Type B pancreatic cell (in vitro differentiated cells): Measurements from ENCODE around the gene LGMN. TPM values are rescaled to one million over a fixed set of nuclear protein-coding genes. Genes with fewer than 3 reads are reported as not detected.
A peak's percentile ranks its signal among the peaks of the same experiment; 100 is the strongest.

ENCODE experiments used
- DNase-seq: peaks from one replicate; pipeline ENCODE4 v3.0.0; 2021; ENCODE audit warnings: mixed read lengths; ENCODE audit not compliant: unreplicated experiment; ENCODE audit errors: extremely low spot score
- H3K27ac Mint-ChIP-seq: 2 replicates; pipeline ENCODE4 v1.8.0; 2021; ENCODE audit warnings: mild to moderate bottlenecking, mixed read lengths
- H3K27me3 Mint-ChIP-seq: 2 replicates; pipeline ENCODE4 v1.8.0; 2021; ENCODE audit warnings: mixed read lengths
- H3K36me3 Mint-ChIP-seq: 2 replicates; pipeline ENCODE4 v1.8.0; 2021; ENCODE audit warnings: mixed read lengths
- H3K4me1 Mint-ChIP-seq: one replicate; pipeline ENCODE4 v1.8.0; 2021; ENCODE audit warnings: mixed read lengths; ENCODE audit not compliant: unreplicated experiment
- H3K4me3 Mint-ChIP-seq: 2 replicates; pipeline ENCODE4 v1.8.0; 2021; ENCODE audit warnings: mild to moderate bottlenecking, mixed read lengths
- H3K9me3 Mint-ChIP-seq: 2 replicates; pipeline ENCODE4 v1.8.0; 2021; ENCODE audit warnings: mixed read lengths
- total RNA-seq: library from RNA; stranded (reverse); gene quantifications from 2 replicates; pipeline ENCODE4 v1.2.1, GENCODE V29; 2021; ENCODE audit warnings: low replicate concordance
- TF ChIP-seq, protein P1 (sequence below): fragments of 200-600 bp; sonication (generic); conservative IDR thresholded peaks from 2 replicates; pipeline ENCODE4 v1.5.0; 2021; ENCODE audit warnings: antibody characterized with exemption, mild to moderate bottlenecking

LGMN gene
- total RNA-seq, 1 donor from 2014 or later: 71.2 TPM

GRCh38 chr14:92658684-92659083 lies 89.7 kb downstream of the LGMN start:
- Mint-ChIP-seq H3K4me1 (no peaks in the 10 kb centered on the region), H3K27me3 (no peaks in the 10 kb centered on the region), H3K36me3 (peaks cover 5% of the 10 kb centered on the region), H3K9me3 (no peaks in the 10 kb centered on the region), H3K27ac (no peak overlapping the region), H3K4me3 (no peak overlapping the region)
- no peak for DNase-seq
- TF ChIP-seq, protein P1, sequence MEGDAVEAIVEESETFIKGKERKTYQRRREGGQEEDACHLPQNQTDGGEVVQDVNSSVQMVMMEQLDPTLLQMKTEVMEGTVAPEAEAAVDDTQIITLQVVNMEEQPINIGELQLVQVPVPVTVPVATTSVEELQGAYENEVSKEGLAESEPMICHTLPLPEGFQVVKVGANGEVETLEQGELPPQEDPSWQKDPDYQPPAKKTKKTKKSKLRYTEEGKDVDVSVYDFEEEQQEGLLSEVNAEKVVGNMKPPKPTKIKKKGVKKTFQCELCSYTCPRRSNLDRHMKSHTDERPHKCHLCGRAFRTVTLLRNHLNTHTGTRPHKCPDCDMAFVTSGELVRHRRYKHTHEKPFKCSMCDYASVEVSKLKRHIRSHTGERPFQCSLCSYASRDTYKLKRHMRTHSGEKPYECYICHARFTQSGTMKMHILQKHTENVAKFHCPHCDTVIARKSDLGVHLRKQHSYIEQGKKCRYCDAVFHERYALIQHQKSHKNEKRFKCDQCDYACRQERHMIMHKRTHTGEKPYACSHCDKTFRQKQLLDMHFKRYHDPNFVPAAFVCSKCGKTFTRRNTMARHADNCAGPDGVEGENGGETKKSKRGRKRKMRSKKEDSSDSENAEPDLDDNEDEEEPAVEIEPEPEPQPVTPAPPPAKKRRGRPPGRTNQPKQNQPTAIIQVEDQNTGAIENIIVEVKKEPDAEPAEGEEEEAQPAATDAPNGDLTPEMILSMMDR: no peak

DNA sequence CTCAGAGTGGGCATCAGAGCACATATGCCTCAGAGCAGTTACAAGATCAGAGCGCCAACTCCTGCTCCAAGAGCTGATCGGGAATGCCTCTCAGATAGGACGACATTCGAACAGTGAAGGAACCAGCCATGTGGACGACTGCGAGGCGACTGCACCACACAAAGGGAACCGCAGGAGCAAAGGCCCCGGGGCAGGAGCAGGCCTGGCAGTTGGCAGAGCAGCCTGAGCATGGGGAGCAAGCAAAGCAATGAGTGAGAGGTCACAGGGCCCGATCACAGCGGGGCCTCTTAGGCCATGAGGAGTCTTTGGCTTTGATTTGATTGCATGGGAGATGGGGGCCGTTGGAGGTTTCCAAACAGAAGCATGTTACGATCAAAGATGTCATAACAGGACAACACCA lies 90.3 kb downstream of the LGMN start:
- Mint-ChIP-seq H3K4me1 (no peaks in the 10 kb centered on the region), H3K27ac (no peak overlapping the region), H3K27me3 (no peaks in the 10 kb centered on the region), H3K4me3 (no peak overlapping the region), H3K9me3 (no peaks in the 10 kb centered on the region), H3K36me3 (peaks cover 5% of the 10 kb centered on the region)
- DNase-seq: no peak
- TF ChIP-seq, protein P1: no peak

DNA sequence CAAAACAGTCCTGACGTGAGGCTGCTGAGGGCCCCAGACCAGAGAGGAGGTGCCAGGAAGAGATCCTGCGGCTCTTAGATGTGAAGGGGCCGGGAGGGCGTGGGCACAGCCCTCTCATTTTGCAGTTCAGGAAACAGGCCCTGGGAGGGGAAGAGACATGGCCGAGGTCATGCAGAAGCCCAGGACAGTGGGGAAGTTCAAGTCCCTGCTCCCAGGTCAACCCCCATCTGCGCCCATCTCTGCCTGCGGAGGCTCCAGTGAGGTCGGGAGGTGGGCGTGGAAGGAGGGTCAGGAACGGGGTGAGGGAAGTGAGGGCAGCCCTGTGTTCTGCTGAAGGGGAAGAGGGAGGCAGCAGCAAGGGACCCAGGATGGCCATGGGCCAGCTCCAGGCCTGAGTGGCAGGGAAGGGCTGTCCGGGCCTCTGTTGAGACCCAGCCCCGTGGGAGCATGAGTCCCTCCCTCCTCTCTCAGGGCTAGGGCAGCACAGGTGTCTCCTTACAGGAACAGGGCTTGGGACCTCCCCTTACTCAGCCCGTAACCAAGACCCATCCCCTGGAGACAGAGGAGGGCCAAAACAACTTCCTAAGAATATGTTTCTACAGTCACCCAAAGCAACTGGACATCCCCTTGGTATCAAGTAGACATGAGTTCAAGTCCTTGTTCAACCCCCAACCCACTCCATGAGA lies 90.8 kb downstream of the LGMN start:
- TF ChIP-seq, protein P1: no peak
- no peaks in the 10 kb centered on the region for H3K9me3 Mint-ChIP-seq
- H3K4me3 Mint-ChIP-seq: no peak overlapping the region
- H3K27me3 Mint-ChIP-seq: no peaks in the 10 kb centered on the region
- H3K4me1 Mint-ChIP-seq: no peaks in the 10 kb centered on the region
- H3K27ac Mint-ChIP-seq: no peak overlapping the region
- H3K36me3 Mint-ChIP-seq: peaks cover 5% of the 10 kb centered on the region
- DNase-seq: no peak

DNA sequence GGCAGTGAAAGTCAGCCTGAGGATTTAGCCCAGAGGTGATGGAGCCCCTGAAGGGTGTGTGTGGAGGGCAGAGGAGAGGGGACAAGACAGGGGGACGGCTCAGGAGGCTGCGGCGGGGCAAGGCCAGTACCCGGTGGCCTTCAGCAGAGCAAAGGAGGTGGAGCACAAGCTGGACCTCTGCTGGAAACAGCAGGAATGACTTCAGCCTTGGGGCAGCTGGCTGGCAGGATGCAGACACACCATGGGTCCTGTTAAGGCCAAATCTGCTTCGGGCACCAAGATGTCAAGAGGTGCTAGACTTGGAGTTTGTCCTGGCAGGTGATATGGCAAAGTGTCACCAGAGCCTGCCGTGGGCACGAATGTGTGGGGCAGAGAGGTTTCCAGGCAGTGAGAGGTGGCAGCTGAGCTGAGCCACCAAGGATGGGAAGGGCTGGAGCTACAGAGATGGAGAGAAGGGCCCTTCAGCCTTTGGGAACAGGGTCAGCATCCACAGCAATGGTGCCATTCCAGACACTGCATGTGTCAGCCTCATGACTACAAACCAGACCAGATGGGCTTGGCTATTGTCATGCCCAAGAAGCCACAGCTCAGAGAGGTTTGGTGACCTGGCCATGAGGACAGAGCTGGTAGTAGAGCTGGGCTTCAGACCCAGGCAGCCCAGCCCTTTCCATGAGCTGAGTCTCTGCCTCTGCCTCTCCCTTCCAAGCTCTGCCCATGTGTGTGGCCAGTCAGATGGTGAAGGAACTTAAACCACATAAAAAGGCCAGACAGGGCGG lies 91.9 kb downstream of the LGMN start:
- H3K27me3 Mint-ChIP-seq: no peaks in the 10 kb centered on the region
- DNase-seq: no peak
- H3K9me3 Mint-ChIP-seq: no peaks in the 10 kb centered on the region
- H3K4me1 Mint-ChIP-seq: no peaks in the 10 kb centered on the region
- H3K27ac Mint-ChIP-seq: peak overlapping the region; percentile 39
- TF ChIP-seq, protein P1: no peak
- no peak overlapping the region for H3K4me3 Mint-ChIP-seq
- peaks cover 5% of the 10 kb centered on the region for H3K36me3 Mint-ChIP-seq

- TF ChIP-seq, protein P1: no peak
- Mint-ChIP-seq H3K4me3 (no peak overlapping the region), H3K9me3 (no peaks in the 10 kb centered on the region), H3K36me3 (peaks cover 5% of the 10 kb centered on the region), H3K27ac (peak overlapping the region; percentile 39), H3K4me1 (no peaks in the 10 kb centered on the region), H3K27me3 (no peaks in the 10 kb centered on the region)
- no peak for DNase-seq
These were observed 92.8 kb downstream of the LGMN start for GRCh38 chr14:92655419-92656201.
